MM.1S (cell line): ENCODE measurements around the gene PSG1.

Experiments
- EZH2 ChIP-seq: fragments of 300-600 bp; sonication (generic); optimal IDR thresholded peaks from 2 replicates; pipeline ENCODE3; 2017; ENCODE audit warnings: low read depth, mild to moderate bottlenecking, antibody characterized with exemption, low read length, mixed read lengths
- TF ChIP-seq, protein P1 (sequence below): fragments of 300-600 bp; sonication (generic); IDR thresholded peaks from 2 replicates; pipeline ENCODE4 v1.5.1; 2016; ENCODE audit warnings: antibody characterized with exemption, low read length, mixed read lengths

DNA sequence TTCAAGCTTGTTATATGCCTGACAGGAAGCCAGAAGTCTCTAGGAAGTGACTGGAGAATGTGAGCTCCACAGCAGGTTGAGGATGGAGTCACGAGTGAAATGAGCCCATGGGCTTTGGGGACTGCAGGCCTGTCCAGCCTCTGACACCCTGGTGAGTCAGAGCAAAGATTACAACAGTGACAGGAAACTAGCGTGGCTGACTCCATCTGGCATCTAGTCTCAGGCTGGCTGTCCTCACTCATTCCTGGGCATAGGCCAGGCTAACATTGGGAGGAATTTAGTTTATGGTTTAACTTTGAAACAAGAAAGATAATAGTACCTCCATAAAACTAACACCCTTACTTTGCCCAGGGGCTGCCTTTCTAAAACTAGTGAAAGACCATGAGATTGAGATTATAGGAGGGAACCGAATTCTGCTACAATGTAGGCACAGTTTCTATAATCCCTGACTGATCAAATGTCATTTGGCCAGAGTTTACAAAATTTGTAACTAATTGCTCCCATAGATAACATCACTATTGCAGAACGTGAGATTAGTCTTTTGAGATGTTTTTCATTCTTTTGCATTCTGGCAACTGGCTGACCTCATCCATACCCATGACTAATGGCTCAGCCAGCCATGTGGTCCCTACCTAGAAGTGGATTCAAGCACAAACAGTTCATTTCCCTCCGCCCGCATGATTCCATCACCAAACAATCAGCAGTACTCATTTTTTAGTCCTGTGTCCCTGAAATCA, 28.4 kb downstream of the PSG1 start:
- TF ChIP-seq, protein P1, sequence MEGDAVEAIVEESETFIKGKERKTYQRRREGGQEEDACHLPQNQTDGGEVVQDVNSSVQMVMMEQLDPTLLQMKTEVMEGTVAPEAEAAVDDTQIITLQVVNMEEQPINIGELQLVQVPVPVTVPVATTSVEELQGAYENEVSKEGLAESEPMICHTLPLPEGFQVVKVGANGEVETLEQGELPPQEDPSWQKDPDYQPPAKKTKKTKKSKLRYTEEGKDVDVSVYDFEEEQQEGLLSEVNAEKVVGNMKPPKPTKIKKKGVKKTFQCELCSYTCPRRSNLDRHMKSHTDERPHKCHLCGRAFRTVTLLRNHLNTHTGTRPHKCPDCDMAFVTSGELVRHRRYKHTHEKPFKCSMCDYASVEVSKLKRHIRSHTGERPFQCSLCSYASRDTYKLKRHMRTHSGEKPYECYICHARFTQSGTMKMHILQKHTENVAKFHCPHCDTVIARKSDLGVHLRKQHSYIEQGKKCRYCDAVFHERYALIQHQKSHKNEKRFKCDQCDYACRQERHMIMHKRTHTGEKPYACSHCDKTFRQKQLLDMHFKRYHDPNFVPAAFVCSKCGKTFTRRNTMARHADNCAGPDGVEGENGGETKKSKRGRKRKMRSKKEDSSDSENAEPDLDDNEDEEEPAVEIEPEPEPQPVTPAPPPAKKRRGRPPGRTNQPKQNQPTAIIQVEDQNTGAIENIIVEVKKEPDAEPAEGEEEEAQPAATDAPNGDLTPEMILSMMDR, result no peak
- TF ChIP-seq EZH2, result no peak
